Neuronal stem cell (in vitro differentiated cells): ENCODE results near the gene SNX25.

ENCODE experiments used
- DNase-seq: peaks from one replicate; pipeline ENCODE4 v3.0.0-alpha.2; 2013; ENCODE audit warnings: low spot score
- H2AFZ ChIP-seq: one replicate; pipeline ENCODE4 v1.6.1; 2013; ENCODE audit warnings: mild to moderate bottlenecking, low read length, inconsistent platforms
- H2AK5ac ChIP-seq: 2 replicates; pipeline ENCODE4 v1.6.1; 2013; ENCODE audit warnings: low read depth, mild to moderate bottlenecking, inconsistent platforms, low read length, moderate library complexity, mixed read lengths
- H2BK120ac ChIP-seq: 2 replicates; pipeline ENCODE4 v1.6.1; 2013; ENCODE audit warnings: low read depth, mild to moderate bottlenecking, inconsistent platforms, low read length, moderate library complexity, mixed read lengths
- H2BK12ac ChIP-seq: one replicate; pipeline ENCODE4 v1.6.1; 2013; ENCODE audit warnings: low read length, inconsistent platforms
- H2BK15ac ChIP-seq: 2 replicates; pipeline ENCODE4 v1.6.1; 2013; ENCODE audit warnings: mild to moderate bottlenecking, low read length, inconsistent platforms, mixed read lengths
- H2BK5ac ChIP-seq: one replicate; pipeline ENCODE4 v1.6.1; 2013; ENCODE audit warnings: inconsistent platforms, mild to moderate bottlenecking, low read length, moderate library complexity
- H3K14ac ChIP-seq: one replicate; pipeline ENCODE4 v1.6.1; 2013; ENCODE audit warnings: low read length, inconsistent platforms
- H3K18ac ChIP-seq: 2 replicates; pipeline ENCODE4 v1.6.1; 2013; ENCODE audit warnings: low read length, inconsistent platforms
- H3K23ac ChIP-seq: 2 replicates; pipeline ENCODE4 v1.6.1; 2013; ENCODE audit warnings: low read depth, mild to moderate bottlenecking, mixed read lengths, low read length, inconsistent platforms; ENCODE audit not compliant: poor library complexity
- H3K27ac ChIP-seq: replicated peaks from 3 replicates; pipeline ENCODE4 v1.5.1; 2013; ENCODE audit warnings: low read length, inconsistent platforms
- H3K27me3 ChIP-seq, 3 experiments: 2 replicates each; pipeline ENCODE4 v1.6.1; 2013; ENCODE audit warnings: low read length in 3 of 3, mild to moderate bottlenecking in 2 of 3, inconsistent platforms in 1 of 3, low read depth in 1 of 3, mixed read lengths in 1 of 3, moderate library complexity in 1 of 3; ENCODE audit not compliant: control insufficient read depth in 3 of 3, insufficient read depth in 3 of 3
- H3K36me3 ChIP-seq, 2 donors: replicated peaks in 1 of 2; 2 replicates each; pipeline ENCODE4 v1.6.1; 2013; ENCODE audit warnings: low read length in 2 of 2; ENCODE audit not compliant: control insufficient read depth in 2 of 2, insufficient read depth in 2 of 2
- H3K4ac ChIP-seq: 2 replicates; pipeline ENCODE4 v1.6.1; 2013; ENCODE audit warnings: inconsistent platforms, mild to moderate bottlenecking, low read length, moderate library complexity
- H3K4me1 ChIP-seq, 2 donors: 1 replicate in 1 of 2; 2 replicates in 1 of 2; pipeline ENCODE4 v1.6.1; 2013; ENCODE audit warnings: low read length in 2 of 2, low read depth in 1 of 2; ENCODE audit not compliant: control insufficient read depth in 2 of 2, insufficient read depth in 1 of 2
- H3K4me2 ChIP-seq: one replicate; pipeline ENCODE4 v1.6.1; 2013; ENCODE audit warnings: mild to moderate bottlenecking, low read length, inconsistent platforms; ENCODE audit not compliant: insufficient read depth, poor library complexity, severe bottlenecking
- H3K4me3 ChIP-seq, 2 donors: 2 replicates each; pipeline ENCODE4 v1.5.1; 2013; ENCODE audit warnings: low read length in 2 of 2, mild to moderate bottlenecking in 2 of 2, inconsistent platforms in 1 of 2, moderate library complexity in 1 of 2
- H3K79me1 ChIP-seq: one replicate; pipeline ENCODE4 v1.6.1; 2013; ENCODE audit warnings: low read depth, mild to moderate bottlenecking, inconsistent platforms, low read length, moderate library complexity
- H3K9ac ChIP-seq: one replicate; pipeline ENCODE4 v1.6.1; 2013; ENCODE audit warnings: mild to moderate bottlenecking, low read depth, low read length, inconsistent platforms; ENCODE audit not compliant: poor library complexity
- H3K9me3 ChIP-seq, 2 donors: replicated peaks in 1 of 2; 2 replicates each; pipeline versions ENCODE3 to v1.6.1; 2013; ENCODE audit warnings: low read length in 2 of 2, mild to moderate bottlenecking in 2 of 2, inconsistent platforms in 1 of 2, low read depth in 1 of 2, mixed read lengths in 1 of 2, moderate library complexity in 1 of 2; ENCODE audit not compliant: control insufficient read depth in 2 of 2, insufficient read depth in 1 of 2
- H4K8ac ChIP-seq: one replicate; pipeline ENCODE4 v1.6.1; 2013; ENCODE audit warnings: low read depth, mild to moderate bottlenecking, inconsistent platforms, low read length, moderate library complexity
- H4K91ac ChIP-seq: one replicate; pipeline ENCODE4 v1.6.1; 2013; ENCODE audit warnings: low read length, low read depth, mild to moderate bottlenecking, inconsistent platforms; ENCODE audit not compliant: poor library complexity
- WGBS, 2 donors: extraction: QIAGEN DNeasy Blood & Tissue Kit; methylation state at CpG; one replicate each; pipeline ENCODE4 v1.1.7; 2013; ENCODE audit warnings: missing lambda C conversion rate in 2 of 2, mixed read lengths in 1 of 2; ENCODE audit not compliant: insufficient read length in 2 of 2, insufficient replicate concordance in 1 of 2; ENCODE audit errors: extremely low coverage in 2 of 2; 5-methylcytosine and 5-hydroxymethylcytosine counted together

Gene SNX25

GRCh38 chr4:185304944-185305690 is 95.7 kb downstream of the SNX25 start:
- DNase-seq: peak; percentile 51
- H3K27ac ChIP-seq: peak overlapping the region; percentile 81

GRCh38 chr4:185305979-185306442 is 96.6 kb downstream of the SNX25 start:
- no peak overlapping the region for H3K9ac ChIP-seq
- H4K91ac ChIP-seq: no peak overlapping the region
- DNase-seq: peak; percentile 86
- H3K4me3 ChIP-seq: no peak overlapping the region
- peak overlapping the region; percentile 81 for H3K27ac ChIP-seq
- H3K23ac ChIP-seq: no peak overlapping the region
- H3K9me3 ChIP-seq: no peaks in the 10 kb centered on the region
- no peak overlapping the region for H2BK15ac ChIP-seq
- no peak overlapping the region for H3K14ac ChIP-seq
- H2AK5ac ChIP-seq: no peak overlapping the region
- no CpG with 5 or more reads among the region's 7 CpGs for WGBS, 2 donors
- H2AFZ ChIP-seq: peak overlapping the region; percentile 69
- H3K36me3 ChIP-seq: peaks cover 2 to 19% of the 10 kb centered on the region in 2 donors
- H3K4me1 ChIP-seq: peaks cover 23% of the 10 kb centered on the region in 2 donors
- no peak overlapping the region for H2BK120ac ChIP-seq
- peak overlapping the region; percentile 43 for H3K4me2 ChIP-seq
- no peak overlapping the region for H3K4ac ChIP-seq
- H3K79me1 ChIP-seq: no peaks in the 10 kb centered on the region
- H3K18ac ChIP-seq: no peak overlapping the region
- no peak overlapping the region for H2BK12ac ChIP-seq
- no peaks in the 10 kb centered on the region for H3K27me3 ChIP-seq
- H2BK5ac ChIP-seq: no peak overlapping the region
- H4K8ac ChIP-seq: no peak overlapping the region

More at GRCh38 chr4:185304944-185305690, 95.7 kb downstream of the SNX25 start:
- peak overlapping the region; percentile 57 for H2AFZ ChIP-seq
- no peak overlapping the region for H2AK5ac ChIP-seq
- no peak overlapping the region for H2BK5ac ChIP-seq
- no peak overlapping the region for H3K4ac ChIP-seq
- H3K79me1 ChIP-seq: no peaks in the 10 kb centered on the region
- H3K4me3 ChIP-seq: no peak overlapping the region
- H3K27me3 ChIP-seq: no peaks in the 10 kb centered on the region
- peaks cover 23% of the 10 kb centered on the region in 2 donors for H3K4me1 ChIP-seq
- no peak overlapping the region for H2BK12ac ChIP-seq
- no peaks in the 10 kb centered on the region for H3K9me3 ChIP-seq
- no peak overlapping the region for H3K14ac ChIP-seq
- no peak overlapping the region for H4K91ac ChIP-seq
- H3K4me2 ChIP-seq: no peak overlapping the region
- no peak overlapping the region for H3K23ac ChIP-seq
- H3K18ac ChIP-seq: no peak overlapping the region
- H3K9ac ChIP-seq: no peak overlapping the region
- H2BK15ac ChIP-seq: no peak overlapping the region
- H4K8ac ChIP-seq: no peak overlapping the region
- WGBS, 2 donors: no CpG with 5 or more reads among the region's 5 CpGs
- no peak overlapping the region for H2BK120ac ChIP-seq
- peaks cover 0 to 12% of the 10 kb centered on the region in 2 donors for H3K36me3 ChIP-seq

GRCh38 chr4:185307136-185307950 is 97.9 kb downstream of the SNX25 start:
- Histone ChIP-seq H3K27ac (peak overlapping the region; percentile 78), H3K27me3 (no peaks in the 10 kb centered on the region), H4K8ac (no peak overlapping the region), H2BK12ac (no peak overlapping the region), H3K79me1 (no peaks in the 10 kb centered on the region), H2AK5ac (no peak overlapping the region), H3K4me1 (peaks cover 23% of the 10 kb centered on the region in 2 donors), H2BK120ac (no peak overlapping the region), H3K4me2 (no peak overlapping the region), H3K9me3 (no peaks in the 10 kb centered on the region), H2BK5ac (no peak overlapping the region), H3K9ac (no peak overlapping the region), H2BK15ac (no peak overlapping the region), H4K91ac (no peak overlapping the region), H3K23ac (no peak overlapping the region), H3K18ac (peak overlapping the region; percentile 46), H3K14ac (no peak overlapping the region), H3K36me3 (peaks cover 7 to 32% of the 10 kb centered on the region in 2 donors), H3K4me3 (no peak overlapping the region), H3K4ac (no peak overlapping the region), H2AFZ (no peak overlapping the region)
- no CpG with 5 or more reads among the region's 5 CpGs for WGBS, 2 donors
- DNase-seq: no peak

GRCh38 chr4:185309770-185310169 is 100.4 kb downstream of the SNX25 start:
- no peak overlapping the region for H2BK5ac ChIP-seq
- H3K9me3 ChIP-seq: no peaks in the 10 kb centered on the region
- no peak overlapping the region for H2BK15ac ChIP-seq
- no peak overlapping the region for H2AFZ ChIP-seq
- no peak overlapping the region for H3K23ac ChIP-seq
- whole genome bisulfite sequencing, 2 donors: no CpG with 5 or more reads among the region's 4 CpGs
- no peak overlapping the region for H4K91ac ChIP-seq
- no peaks in the 10 kb centered on the region for H3K79me1 ChIP-seq
- H4K8ac ChIP-seq: no peak overlapping the region
- H3K27ac ChIP-seq: no peak overlapping the region
- H2BK12ac ChIP-seq: no peak overlapping the region
- no peak overlapping the region for H3K4me2 ChIP-seq
- H3K18ac ChIP-seq: no peak overlapping the region
- peaks cover 8 to 49% of the 10 kb centered on the region in 2 donors for H3K36me3 ChIP-seq
- no peak overlapping the region for H3K4me3 ChIP-seq
- no peak overlapping the region for H3K9ac ChIP-seq
- H2BK120ac ChIP-seq: no peak overlapping the region
- H3K27me3 ChIP-seq: no peaks in the 10 kb centered on the region
- no peak overlapping the region for H2AK5ac ChIP-seq
- no peak overlapping the region for H3K14ac ChIP-seq
- DNase-seq: no peak
- no peak overlapping the region for H3K4ac ChIP-seq
- H3K4me1 ChIP-seq: peaks cover 18 to 22% of the 10 kb centered on the region in 2 donors
